ENCODE results near the gene IL36A.
A peak's percentile ranks its signal among the peaks of the same experiment; 100 is the strongest.

IL36A gene

GRCh38 chr2:113007250-113007649, 2.0 kb downstream of the IL36A start:
- no peak for DNase-seq

GRCh38 chr2:113009622-113010021, 4.4 kb downstream of the IL36A start:
- no peak for DNase-seq

- no peak for DNase-seq
Measured at GRCh38 chr2:113010088-113010487, 4.8 kb downstream of the IL36A start.

- DNase-seq: no peak
Measured at GRCh38 chr2:113011108-113011507, 5.8 kb downstream of the IL36A start.

- no peak for DNase-seq
Measured at GRCh38 chr2:113012436-113013335, 7.4 kb downstream of the IL36A start.

GRCh38 chr2:113013336-113013661, 8.0 kb downstream of the IL36A start:
- DNase-seq: no peak

- DNase-seq: no peak
Measured at GRCh38 chr2:113014067-113014466, 8.8 kb downstream of the IL36A start.

- DNase-seq: no peak
Measured at GRCh38 chr2:113015042-113015441, 9.8 kb downstream of the IL36A start.

- DNase-seq: no peak
Measured at GRCh38 chr2:113015655-113016054, 10.4 kb downstream of the IL36A start.

GRCh38 chr2:113018509-113018908, 13.2 kb downstream of the IL36A start:
- DNase-seq: no peak

GRCh38 chr2:113021312-113021711, 16.1 kb downstream of the IL36A start:
- no peak for DNase-seq

- no peak for DNase-seq
Measured at GRCh38 chr2:113024764-113025163, 19.5 kb downstream of the IL36A start.

- DNase-seq: peak; percentile 38 to 53
Measured at GRCh38 chr2:113025737-113026136, 20.5 kb downstream of the IL36A start.

GRCh38 chr2:113027691-113028090, 22.4 kb downstream of the IL36A start:
- no peak for DNase-seq

GRCh38 chr2:113028112-113028511, 22.9 kb downstream of the IL36A start:
- DNase-seq: no peak

GRCh38 chr2:113032737-113033136, 27.5 kb downstream of the IL36A start:
- DNase-seq: peak; percentile 22 to 62

- DNase-seq: no peak
Measured at GRCh38 chr2:113034016-113034415, 28.8 kb downstream of the IL36A start.

GRCh38 chr2:113036763-113037162, 31.5 kb downstream of the IL36A start:
- no peak for DNase-seq

GRCh38 chr2:113038291-113038690, 33.0 kb downstream of the IL36A start:
- no peak for DNase-seq

- DNase-seq: no peak
Measured at GRCh38 chr2:113039158-113039557, 33.9 kb downstream of the IL36A start.

- DNase-seq: peak in 1 of 2 donors; percentile 78
Measured at GRCh38 chr2:113039719-113040118, 34.5 kb downstream of the IL36A start.

- no peak for DNase-seq
Measured at GRCh38 chr2:113041871-113042270, 36.6 kb downstream of the IL36A start.

- no peak for DNase-seq
Measured at GRCh38 chr2:113046465-113046864, 41.2 kb downstream of the IL36A start.

All from inflammatory macrophage (primary cell).